HG02981 (cell line): ENCODE results near the gene GNA12.
"Not testable (repeated sequence)": the region's sequence is repeated elsewhere in the genome, so short reads cannot be mapped to it uniquely, and the experiment has no call there.

ENCODE experiments used
- ATAC-seq: cut with Tn5 transposase; IDR thresholded peaks from one replicate; pipeline ENCODE4 v1.9.1; 2021; ENCODE audit warnings: mild to moderate bottlenecking, moderate library complexity; ENCODE audit not compliant: unreplicated experiment

The GNA12 gene

GRCh38 chr7:2864999-2865670 lies 21.0 kb upstream of the GNA12 start:
- ATAC-seq = no peak

- ATAC-seq = no peak
These were observed 20.3 kb upstream of the GNA12 start for GRCh38 chr7:2864204-2864985.

GRCh38 chr7:2863461-2864066 lies 19.5 kb upstream of the GNA12 start:
- peak; percentile 98 for ATAC-seq

GRCh38 chr7:2862831-2863361 lies 18.8 kb upstream of the GNA12 start:
- ATAC-seq = no peak

GRCh38 chr7:2861509-2861908 lies 17.4 kb upstream of the GNA12 start:
- no peak for ATAC-seq

- ATAC-seq = no peak
These were observed 16.6 kb upstream of the GNA12 start for GRCh38 chr7:2860627-2861133.

GRCh38 chr7:2859952-2860351 lies 15.8 kb upstream of the GNA12 start:
- ATAC-seq = no peak

GRCh38 chr7:2858621-2859020 lies 14.5 kb upstream of the GNA12 start:
- ATAC-seq = no peak

- ATAC-seq = no peak
These were observed 12.5 kb upstream of the GNA12 start for GRCh38 chr7:2856388-2857169.

GRCh38 chr7:2855386-2855785 lies 11.3 kb upstream of the GNA12 start:
- ATAC-seq = no peak

GRCh38 chr7:2853552-2853951 lies 9.4 kb upstream of the GNA12 start:
- not testable (repeated sequence) for ATAC-seq

- ATAC-seq = no peak
These were observed 9.0 kb upstream of the GNA12 start for GRCh38 chr7:2853147-2853546.

GRCh38 chr7:2851497-2851896 lies 7.4 kb upstream of the GNA12 start:
- peak; percentile 75 for ATAC-seq

GRCh38 chr7:2849941-2850766 lies 6.0 kb upstream of the GNA12 start:
- ATAC-seq = no peak

GRCh38 chr7:2845034-2845592 lies 1.0 kb upstream of the GNA12 start:
- ATAC-seq = no peak

- ATAC-seq = no peak
These were observed 376 bp downstream of the GNA12 start for GRCh38 chr7:2843711-2844152.

- ATAC-seq = no peak
These were observed 870 bp downstream of the GNA12 start for GRCh38 chr7:2843191-2843685.

- ATAC-seq = no peak
These were observed 2.2 kb downstream of the GNA12 start for GRCh38 chr7:2841907-2842306.

GRCh38 chr7:2840458-2840857 lies 3.6 kb downstream of the GNA12 start:
- no peak for ATAC-seq
